GM19035 (cell line): ENCODE results near the gene SDK1.
"Not testable (repeated sequence)": the region's sequence is repeated elsewhere in the genome, so short reads cannot be mapped to it uniquely, and the experiment has no call there.

ENCODE experiments used
- ATAC-seq: cut with Tn5 transposase; IDR thresholded peaks from one replicate; pipeline ENCODE4 v1.9.1; 2021; ENCODE audit not compliant: unreplicated experiment

Gene SDK1

GRCh38 chr7:3899559-3899991, 598.5 kb downstream of the SDK1 start:
- no peak for ATAC-seq

- ATAC-seq, result no peak
Measured at GRCh38 chr7:3908153-3908552, 607.1 kb downstream of the SDK1 start.

- no peak for ATAC-seq
Measured at GRCh38 chr7:3909128-3909527, 608.1 kb downstream of the SDK1 start.

GRCh38 chr7:3910054-3910453, 609.0 kb downstream of the SDK1 start:
- ATAC-seq, result no peak

GRCh38 chr7:3911685-3912084, 610.6 kb downstream of the SDK1 start:
- no peak for ATAC-seq

- no peak for ATAC-seq
Measured at GRCh38 chr7:3912291-3912690, 611.2 kb downstream of the SDK1 start.

- no peak for ATAC-seq
Measured at GRCh38 chr7:3914051-3914775, 613.2 kb downstream of the SDK1 start.

- ATAC-seq, result no peak
Measured at GRCh38 chr7:3915337-3915878, 614.4 kb downstream of the SDK1 start.

GRCh38 chr7:3916146-3916545, 615.1 kb downstream of the SDK1 start:
- ATAC-seq, result no peak

GRCh38 chr7:3917436-3917835, 616.4 kb downstream of the SDK1 start:
- no peak for ATAC-seq

- ATAC-seq, result no peak
Measured at GRCh38 chr7:3918576-3918975, 617.5 kb downstream of the SDK1 start.

- no peak for ATAC-seq
Measured at GRCh38 chr7:3922175-3922635, 621.2 kb downstream of the SDK1 start.

- ATAC-seq, result no peak
Measured at GRCh38 chr7:3923307-3923918, 622.4 kb downstream of the SDK1 start.

GRCh38 chr7:3924277-3924676, 623.2 kb downstream of the SDK1 start:
- ATAC-seq, result no peak

GRCh38 chr7:3927446-3928110, 626.5 kb downstream of the SDK1 start:
- ATAC-seq, result no peak

- no peak for ATAC-seq
Measured at GRCh38 chr7:3928727-3929515, 627.9 kb downstream of the SDK1 start.

GRCh38 chr7:3931843-3932242, 630.8 kb downstream of the SDK1 start:
- ATAC-seq, result no peak

- no peak for ATAC-seq
Measured at GRCh38 chr7:3937146-3937545, 636.1 kb downstream of the SDK1 start.

GRCh38 chr7:3937605-3938004, 636.6 kb downstream of the SDK1 start:
- ATAC-seq, result no peak

- ATAC-seq, result not testable (repeated sequence)
Measured at GRCh38 chr7:3941706-3942105, 640.7 kb downstream of the SDK1 start.

GRCh38 chr7:3942276-3942675, 641.2 kb downstream of the SDK1 start:
- no peak for ATAC-seq
